ENCODE measurements around the gene TMC8. TPM values are rescaled to one million over a fixed set of nuclear protein-coding genes. Genes with fewer than 3 reads are reported as not detected.

Gene TMC8
- polyA plus RNA-seq, 3 donors, result 13.3 to 151 (median 15.1) TPM

DNA sequence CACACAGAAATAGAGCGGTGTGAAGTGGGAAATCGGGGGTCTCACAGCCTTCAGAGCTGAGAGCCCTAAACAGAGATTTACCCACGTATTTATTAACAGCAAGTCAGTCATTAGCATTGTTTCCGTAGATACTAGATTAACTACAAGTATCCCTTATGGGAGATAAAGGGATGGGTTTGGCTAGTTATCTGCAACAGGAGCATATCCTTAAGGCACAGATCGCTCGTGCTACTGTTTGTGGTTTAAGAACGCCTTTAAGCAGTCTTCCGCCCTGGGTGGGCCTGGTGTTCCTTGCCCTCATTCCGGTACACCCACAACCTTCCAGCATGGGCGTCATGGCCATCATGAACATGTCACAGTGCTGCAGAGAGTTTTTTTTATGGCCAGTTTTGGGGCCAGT lies 29.0 kb upstream of the TMC8 start:
- no peaks in the 10 kb centered on the region for H3K4me1 ChIP-seq (ENCODE audit: control insufficient read depth in 1 of 2, insufficient read depth in 2 of 2, low read length in 2 of 2)
- no peak overlapping the region for H3K4me3 ChIP-seq (replicated peaks in 1 of 3; ENCODE audit: low read depth in 2 of 3, low read length in 3 of 3)
- H3K36me3 ChIP-seq (replicated peaks in 1 of 2; ENCODE audit: control insufficient read depth in 1 of 2, insufficient read depth in 2 of 2, low read length in 2 of 2), result peaks cover 29 to 79% of the 10 kb centered on the region in 2 donors
- no peaks in the 10 kb centered on the region for H3K79me2 ChIP-seq (ENCODE audit: insufficient read depth, low read length)
- no peaks in the 10 kb centered on the region for H3K4me1 Mint-ChIP-seq
- no peaks in the 10 kb centered on the region for H3K27me3 ChIP-seq (ENCODE audit: control insufficient read depth in 2 of 2, insufficient read depth in 2 of 2, low read length in 2 of 2)
- intact Hi-C loops (cut with micrococcal nuclease), result loop anchor here in 1 of 2 donors (5.0 kb wide), 1 partner anchor 131 kb away; the partner anchor contains the start of gene TMEM235
- H3K9ac ChIP-seq (ENCODE audit: insufficient read depth, low read length, poor library complexity, severe bottlenecking), result no peak overlapping the region
- H3K9me3 Mint-ChIP-seq, result peaks cover 0 to 14% (median 5%) of the 10 kb centered on the region in 7 donors
- H3K36me3 Mint-ChIP-seq, result peaks cover 65 to 74% of the 10 kb centered on the region in 2 donors
- H3K4me2 ChIP-seq (replicated peaks; ENCODE audit: extremely low read depth, low read length, poor library complexity, severe bottlenecking), result no peak overlapping the region
- H3K27me3 Mint-ChIP-seq (ENCODE audit: low read depth in 3 of 3), result no peaks in the 10 kb centered on the region
- WGBS (ENCODE audit: insufficient coverage), result 90% methylated on average over 2 of the region's 10 CpGs
- TF ChIP-seq, protein P1, sequence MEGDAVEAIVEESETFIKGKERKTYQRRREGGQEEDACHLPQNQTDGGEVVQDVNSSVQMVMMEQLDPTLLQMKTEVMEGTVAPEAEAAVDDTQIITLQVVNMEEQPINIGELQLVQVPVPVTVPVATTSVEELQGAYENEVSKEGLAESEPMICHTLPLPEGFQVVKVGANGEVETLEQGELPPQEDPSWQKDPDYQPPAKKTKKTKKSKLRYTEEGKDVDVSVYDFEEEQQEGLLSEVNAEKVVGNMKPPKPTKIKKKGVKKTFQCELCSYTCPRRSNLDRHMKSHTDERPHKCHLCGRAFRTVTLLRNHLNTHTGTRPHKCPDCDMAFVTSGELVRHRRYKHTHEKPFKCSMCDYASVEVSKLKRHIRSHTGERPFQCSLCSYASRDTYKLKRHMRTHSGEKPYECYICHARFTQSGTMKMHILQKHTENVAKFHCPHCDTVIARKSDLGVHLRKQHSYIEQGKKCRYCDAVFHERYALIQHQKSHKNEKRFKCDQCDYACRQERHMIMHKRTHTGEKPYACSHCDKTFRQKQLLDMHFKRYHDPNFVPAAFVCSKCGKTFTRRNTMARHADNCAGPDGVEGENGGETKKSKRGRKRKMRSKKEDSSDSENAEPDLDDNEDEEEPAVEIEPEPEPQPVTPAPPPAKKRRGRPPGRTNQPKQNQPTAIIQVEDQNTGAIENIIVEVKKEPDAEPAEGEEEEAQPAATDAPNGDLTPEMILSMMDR (IDR thresholded peaks at IDR 0.05), result no peak
- no peak overlapping the region for H2AFZ ChIP-seq (ENCODE audit: insufficient read depth, low read depth, low read length, poor library complexity, severe bottlenecking)
- H4K20me1 ChIP-seq (ENCODE audit: insufficient read depth, low read length), result no peaks in the 10 kb centered on the region
- peaks cover 0 to 8% of the 10 kb centered on the region in 2 donors for H3K9me3 ChIP-seq (replicated peaks in 1 of 2; ENCODE audit: control insufficient read depth in 1 of 2, insufficient read depth in 1 of 2, low read length in 2 of 2)
- DNase-seq, result no peak
- no peak overlapping the region for H3K27ac Mint-ChIP-seq
- H3K4me3 Mint-ChIP-seq, result no peak overlapping the region
- H3K27ac ChIP-seq (ENCODE audit: low read depth in 1 of 2, low read length in 2 of 2), result no peak overlapping the region

DNA sequence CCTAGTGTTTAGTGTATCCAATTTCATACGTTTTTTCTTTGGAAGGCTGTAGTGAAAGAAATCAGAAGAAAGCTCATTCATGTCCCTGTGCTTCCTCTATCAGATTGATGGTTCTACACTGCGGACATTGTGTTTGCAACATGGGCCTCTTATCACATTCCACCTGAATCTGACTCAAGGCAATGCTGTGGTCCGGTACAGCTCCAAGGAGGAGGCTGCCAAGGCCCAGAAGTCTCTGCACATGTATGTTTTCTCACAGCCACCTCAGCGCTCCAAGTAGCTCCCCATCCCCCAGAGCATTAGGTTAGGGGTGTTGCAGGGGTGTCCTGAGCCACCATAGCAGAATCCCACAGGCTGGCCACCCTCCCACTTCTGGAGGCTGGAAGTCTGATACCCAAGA lies 27.3 kb upstream of the TMC8 start:
- Histone ChIP-seq H3K4me3 (replicated peaks in 1 of 3; ENCODE audit: low read depth in 2 of 3, low read length in 3 of 3) (no peak overlapping the region), H3K4me1 (ENCODE audit: control insufficient read depth in 1 of 2, insufficient read depth in 2 of 2, low read length in 2 of 2) (no peaks in the 10 kb centered on the region), H3K9ac (ENCODE audit: insufficient read depth, low read length, poor library complexity, severe bottlenecking) (no peak overlapping the region), H4K20me1 (ENCODE audit: insufficient read depth, low read length) (peaks cover 5% of the 10 kb centered on the region), H3K36me3 (replicated peaks in 1 of 2; ENCODE audit: control insufficient read depth in 1 of 2, insufficient read depth in 2 of 2, low read length in 2 of 2) (peaks cover 22 to 74% of the 10 kb centered on the region in 2 donors), H3K4me2 (replicated peaks; ENCODE audit: extremely low read depth, low read length, poor library complexity, severe bottlenecking) (no peak overlapping the region), H2AFZ (ENCODE audit: insufficient read depth, low read depth, low read length, poor library complexity, severe bottlenecking) (no peak overlapping the region), H3K79me2 (ENCODE audit: insufficient read depth, low read length) (no peaks in the 10 kb centered on the region), H3K27me3 (ENCODE audit: control insufficient read depth in 2 of 2, insufficient read depth in 2 of 2, low read length in 2 of 2) (no peaks in the 10 kb centered on the region), H3K9me3 (replicated peaks in 1 of 2; ENCODE audit: control insufficient read depth in 1 of 2, insufficient read depth in 1 of 2, low read length in 2 of 2) (peaks cover 0 to 8% of the 10 kb centered on the region in 2 donors), H3K27ac (ENCODE audit: low read depth in 1 of 2, low read length in 2 of 2) (no peak overlapping the region)
- peaks cover 0 to 14% (median 5%) of the 10 kb centered on the region in 7 donors for H3K9me3 Mint-ChIP-seq
- peaks cover 62 to 79% of the 10 kb centered on the region in 2 donors for H3K36me3 Mint-ChIP-seq
- no peak for DNase-seq
- peak overlapping the region in 1 of 7 donors; percentile 6 for H3K27ac Mint-ChIP-seq
- WGBS (ENCODE audit: insufficient coverage), result 100% methylated on average over 1 of the region's 4 CpGs
- intact Hi-C loops (cut with micrococcal nuclease), result loop anchor here in 1 of 2 donors (5.0 kb wide), 1 partner anchor 129 kb away; the partner anchor contains the start of gene TMEM235
- no peaks in the 10 kb centered on the region for H3K27me3 Mint-ChIP-seq (ENCODE audit: low read depth in 3 of 3)
- TF ChIP-seq, protein P1 (IDR thresholded peaks at IDR 0.05), result no peak
- no peak overlapping the region for H3K4me3 Mint-ChIP-seq
- no peaks in the 10 kb centered on the region for H3K4me1 Mint-ChIP-seq
